GM18907 (cell line): ENCODE results near the gene EFNB3.

Experiments
- ATAC-seq: cut with Tn5 transposase; IDR thresholded peaks from one replicate; pipeline ENCODE4 v1.9.1; 2021; ENCODE audit warnings: mild to moderate bottlenecking, moderate library complexity; ENCODE audit not compliant: unreplicated experiment

EFNB3 gene

GRCh38 chr17:7697828-7698588, 7.0 kb upstream of the EFNB3 start:
- ATAC-seq: no peak

GRCh38 chr17:7700510-7700909, 4.5 kb upstream of the EFNB3 start:
- ATAC-seq: no peak

GRCh38 chr17:7701681-7702080, 3.3 kb upstream of the EFNB3 start:
- ATAC-seq: no peak

- no peak for ATAC-seq
Observed at GRCh38 chr17:7702776-7703175, 2.2 kb upstream of the EFNB3 start.

- ATAC-seq: no peak
Observed at GRCh38 chr17:7703584-7704479, 1.2 kb upstream of the EFNB3 start.

GRCh38 chr17:7705269-7706255, 560 bp downstream of the EFNB3 start:
- no peak for ATAC-seq

- ATAC-seq: no peak
Observed at GRCh38 chr17:7706631-7707354, 1.8 kb downstream of the EFNB3 start.

- no peak for ATAC-seq
Observed at GRCh38 chr17:7707446-7707845, 2.4 kb downstream of the EFNB3 start.

GRCh38 chr17:7707858-7708750, 3.1 kb downstream of the EFNB3 start:
- ATAC-seq: no peak

- no peak for ATAC-seq
Observed at GRCh38 chr17:7709031-7709430, 4.0 kb downstream of the EFNB3 start.

GRCh38 chr17:7710301-7710700, 5.3 kb downstream of the EFNB3 start:
- no peak for ATAC-seq

GRCh38 chr17:7711051-7711755, 6.2 kb downstream of the EFNB3 start:
- ATAC-seq: no peak

GRCh38 chr17:7712111-7712771, 7.2 kb downstream of the EFNB3 start:
- ATAC-seq: no peak

GRCh38 chr17:7713782-7714181, 8.8 kb downstream of the EFNB3 start:
- ATAC-seq: no peak

GRCh38 chr17:7714721-7715594, 10.0 kb downstream of the EFNB3 start:
- ATAC-seq: no peak

GRCh38 chr17:7715936-7716886, 11.2 kb downstream of the EFNB3 start:
- ATAC-seq: no peak
